ENCODE data around the gene EGLN1. TPM values are rescaled to one million over a fixed set of nuclear protein-coding genes. Genes with fewer than 3 reads are reported as not detected.
"Not testable (repeated sequence)": the region's sequence is repeated elsewhere in the genome, so short reads cannot be mapped to it uniquely, and the experiment has no call there.

EGLN1 gene
- 15.0 and 26.0 TPM in 2 replicates for total RNA-seq (2014; rRNA removed; shearing (Covaris generic))

DNA sequence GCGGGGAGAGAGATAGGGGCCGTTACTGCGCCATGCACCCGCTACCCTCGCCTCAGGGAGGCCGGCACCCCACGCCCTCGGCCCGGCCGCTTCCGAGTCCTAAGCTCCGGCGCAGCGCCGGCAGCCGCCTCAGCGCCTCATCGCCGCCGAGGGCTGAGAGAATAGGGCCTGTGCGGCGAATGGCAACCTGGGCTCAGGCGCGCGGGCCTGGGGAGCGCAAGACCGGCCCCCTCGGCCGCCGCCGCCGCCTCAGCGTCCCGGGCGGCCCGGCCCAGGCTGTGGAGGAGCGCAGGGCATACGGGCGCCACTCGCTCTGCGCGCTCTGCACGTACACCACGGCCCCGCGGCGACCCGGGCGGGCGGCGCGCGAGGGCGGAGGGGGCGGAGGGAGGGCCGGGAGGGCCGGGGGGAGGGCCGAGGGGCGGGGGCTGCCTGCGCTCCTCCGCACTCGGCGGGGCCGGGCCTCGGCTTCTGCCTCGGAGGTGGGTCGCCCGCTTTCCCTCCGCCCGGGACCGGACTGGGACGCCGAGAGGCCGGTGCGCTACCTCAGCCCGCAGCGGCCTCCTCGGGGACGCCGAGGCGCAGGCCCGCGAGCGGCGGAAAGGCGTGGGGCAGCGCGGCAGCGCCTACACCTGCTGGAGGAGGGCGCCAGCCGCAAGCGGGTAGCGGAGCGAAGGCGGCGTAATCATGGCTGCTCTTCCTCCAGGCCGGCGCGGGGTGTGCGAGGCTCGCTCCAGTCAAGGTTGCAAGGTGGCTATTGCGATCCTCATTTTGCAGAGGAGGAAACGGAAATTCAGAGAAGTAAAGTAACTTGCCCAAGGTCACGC, at the start of gene EGLN1:
TSS of gene EGLN1 (minus strand) at position 317 of the 827 bp plus-strand sequence. CDS start 399 bp downstream, outside the sequence.
- peak; percentile 77 for DNase-seq (ENCODE audit: low spot score)

DNA sequence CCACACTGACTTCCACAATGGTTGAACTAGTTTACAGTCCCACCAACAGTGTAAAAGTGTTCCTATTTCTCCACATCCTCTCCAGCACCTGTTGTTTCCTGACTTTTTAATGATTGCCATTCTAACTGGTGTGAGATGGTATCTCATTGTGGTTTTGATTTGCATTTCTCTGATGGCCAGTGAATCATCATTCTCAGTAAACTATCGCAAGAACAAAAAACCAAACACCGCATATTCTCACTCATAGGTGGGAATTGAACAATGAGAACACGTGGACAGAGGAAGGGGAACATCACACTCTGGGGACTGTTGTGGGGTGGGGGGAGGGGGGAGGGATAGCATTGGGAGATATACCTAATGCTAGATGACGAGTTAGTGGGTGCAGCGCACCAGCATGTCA, 49.4 kb upstream of the EGLN1 start:
- DNase-seq (ENCODE audit: low spot score) = not testable (repeated sequence)

DNA sequence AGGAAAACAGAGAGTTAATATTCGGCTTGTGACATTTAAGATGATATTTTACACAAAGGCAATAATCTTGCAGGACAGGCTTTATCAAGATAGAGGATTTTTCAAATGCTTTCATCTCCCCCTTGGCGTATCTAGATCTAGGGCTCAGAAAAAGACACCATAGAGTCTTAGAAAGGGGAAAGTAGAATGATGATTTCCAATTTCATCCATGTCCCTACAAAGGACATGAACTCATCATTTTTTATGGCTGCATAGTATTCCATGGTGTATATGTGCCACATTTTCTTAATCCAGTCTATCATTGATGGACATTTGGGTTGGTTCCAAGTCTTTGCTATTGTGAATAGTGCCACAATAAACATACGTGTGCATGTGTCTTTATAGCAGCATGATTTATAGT, 48.9 kb upstream of the EGLN1 start:
- DNase-seq (ENCODE audit: low spot score) = not testable (repeated sequence)

DNA sequence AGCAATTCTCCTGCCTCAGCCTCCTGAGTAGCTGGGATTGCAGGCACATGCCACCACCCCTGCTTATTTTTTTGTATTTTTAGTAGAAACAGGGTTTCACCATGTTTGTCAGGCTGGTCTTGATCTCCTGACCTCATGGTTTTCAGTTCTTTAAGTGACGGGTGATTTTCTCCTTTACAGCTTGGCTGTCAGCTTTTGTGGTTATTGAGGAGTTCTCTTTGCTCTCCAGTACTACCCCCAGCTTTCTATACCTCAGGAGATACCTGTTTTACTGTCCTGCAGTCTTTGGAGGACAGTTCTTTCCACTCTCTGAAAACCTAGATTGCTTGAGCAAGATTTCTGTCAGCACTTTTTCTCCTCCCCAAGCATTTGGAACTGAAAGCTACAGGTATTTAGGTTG, 45.9 kb upstream of the EGLN1 start:
- DNase-seq (ENCODE audit: low spot score) = no peak

DNA sequence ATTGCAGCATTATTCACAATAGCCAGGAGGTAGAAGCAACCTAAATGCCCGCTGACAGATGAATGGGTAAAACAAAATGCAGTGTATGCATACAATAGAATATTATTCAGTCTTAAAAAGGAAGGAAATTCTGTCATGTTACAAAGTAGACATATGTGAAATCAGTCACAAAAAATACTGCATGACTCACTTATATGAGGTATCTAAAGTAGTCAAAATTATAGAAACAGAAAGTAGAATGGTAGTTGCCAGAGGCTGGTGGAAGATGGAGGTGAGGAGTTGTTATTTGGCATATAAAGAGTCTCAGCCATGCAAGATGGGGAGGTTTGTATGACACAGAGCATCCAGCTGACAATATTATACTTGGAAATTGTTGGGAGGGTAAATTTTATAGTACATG, 43.0 kb upstream of the EGLN1 start:
- DNase-seq (ENCODE audit: low spot score) = no peak

DNA sequence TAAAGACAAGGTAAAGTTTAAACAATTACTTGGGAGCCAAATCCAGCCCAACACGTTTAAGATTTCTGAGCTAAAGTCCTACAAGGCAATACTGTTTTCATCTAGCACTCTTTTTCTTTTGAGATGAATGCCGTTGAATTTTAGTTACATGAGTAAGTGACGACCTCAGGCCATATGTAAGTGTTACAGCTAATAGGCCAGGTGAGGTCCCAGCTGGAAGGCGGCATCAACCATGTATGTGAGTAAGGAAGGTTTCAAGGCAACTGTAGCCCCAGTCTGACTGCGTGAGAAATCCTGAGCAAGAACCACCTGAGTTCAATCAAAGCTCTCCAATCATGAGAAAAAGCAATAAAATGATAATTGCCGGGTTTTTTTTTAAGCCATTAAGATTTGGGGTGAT, 41.5 kb upstream of the EGLN1 start:
- no peak for DNase-seq (ENCODE audit: low spot score)

DNA sequence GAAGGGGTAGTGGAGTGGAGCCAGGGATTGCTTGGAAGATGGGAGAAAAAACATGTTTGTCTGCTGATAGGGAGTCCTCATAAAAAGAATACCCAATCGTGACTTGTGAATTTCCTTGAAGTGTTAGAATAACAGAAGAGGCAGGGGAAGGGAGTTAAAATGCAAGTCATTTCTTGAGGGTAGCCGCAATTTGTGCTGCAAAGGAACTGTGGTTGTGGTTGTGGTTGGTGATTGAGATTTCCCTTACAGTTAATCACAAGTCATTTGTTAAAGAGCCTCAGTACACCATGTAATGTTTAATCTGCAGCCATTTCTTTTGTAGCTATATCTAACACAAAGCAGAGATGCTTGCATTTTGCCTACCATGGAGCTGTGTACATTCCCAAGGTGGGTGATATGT, 38.5 kb upstream of the EGLN1 start:
- DNase-seq (ENCODE audit: low spot score) = peak; percentile 82

DNA sequence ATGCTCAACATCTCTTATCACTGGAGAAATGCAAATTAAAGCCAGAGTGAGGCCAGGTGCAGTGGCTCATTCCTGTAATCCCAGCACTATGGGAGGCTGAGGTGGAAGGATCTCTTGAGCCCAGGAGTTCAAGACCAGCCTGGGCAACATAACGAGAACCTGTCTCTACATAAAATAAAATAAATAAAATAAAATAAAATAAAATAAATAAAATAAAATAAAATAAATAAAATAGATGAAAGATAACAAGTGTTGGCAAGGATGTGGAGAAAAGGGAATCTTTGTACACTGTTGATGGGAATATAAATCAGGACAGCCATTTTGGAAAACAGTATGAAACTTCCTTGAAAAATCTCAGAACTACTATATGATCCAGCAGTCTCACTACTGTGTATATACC, 37.4 kb upstream of the EGLN1 start:
- DNase-seq (ENCODE audit: low spot score) = not testable (repeated sequence)

DNA sequence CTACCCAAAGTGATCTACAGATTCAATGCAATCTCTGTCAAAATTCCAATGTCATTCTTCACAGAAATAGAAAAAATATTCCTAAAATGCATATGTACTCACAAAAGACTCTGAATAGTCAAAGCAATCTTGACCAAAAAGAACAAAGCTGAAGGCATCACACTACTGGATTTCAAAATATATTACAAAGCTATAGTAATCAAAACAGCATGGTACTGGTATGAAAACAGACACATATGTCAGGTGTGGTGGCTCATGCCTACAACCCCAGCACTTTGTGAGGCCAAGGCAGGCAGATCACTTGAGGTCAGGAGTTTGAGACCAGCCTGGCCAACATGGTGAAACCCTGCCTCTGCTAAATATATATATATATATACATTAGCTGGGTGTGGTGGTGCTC, 35.9 kb upstream of the EGLN1 start:
- not testable (repeated sequence) for DNase-seq (ENCODE audit: low spot score)

DNA sequence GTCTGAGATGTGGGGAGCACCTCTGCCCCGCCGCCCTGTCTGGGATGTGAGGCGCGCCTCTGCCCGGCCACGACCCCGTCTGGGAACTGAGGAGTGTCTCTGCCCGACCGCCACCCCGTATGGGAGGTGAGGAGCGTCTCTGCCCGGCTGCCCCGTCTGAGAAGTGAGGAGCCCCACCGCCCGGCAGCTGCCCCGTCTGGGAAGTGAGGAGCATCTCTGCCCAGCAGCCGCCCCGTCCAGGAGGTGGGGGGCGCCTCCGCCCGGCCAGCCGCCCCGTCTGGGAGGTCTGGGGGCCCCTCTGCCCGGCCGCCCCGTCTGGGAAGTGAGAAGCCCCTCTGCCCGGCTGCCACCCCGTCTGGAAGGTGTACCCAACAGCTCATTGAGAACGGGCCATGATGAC, 32.0 kb upstream of the EGLN1 start:
- not testable (repeated sequence) for DNase-seq (ENCODE audit: low spot score)

DNA sequence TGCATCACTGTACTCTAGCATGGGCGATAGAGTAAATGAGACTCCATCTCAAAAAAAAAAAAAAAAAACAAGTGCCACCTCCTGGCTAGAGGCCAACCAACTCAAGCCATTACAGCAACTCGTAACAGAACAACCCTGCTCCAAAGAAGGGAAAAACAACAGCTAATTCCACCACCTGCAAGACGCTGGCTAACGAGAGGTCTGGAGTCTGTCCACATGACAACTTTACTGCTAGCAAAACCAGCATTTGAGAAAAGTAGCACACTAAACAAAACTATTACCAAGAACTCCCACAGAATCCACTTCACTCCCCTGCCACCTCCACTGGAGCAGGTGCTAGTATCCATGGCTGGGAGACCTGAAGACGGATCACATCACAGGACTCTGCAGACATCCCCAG, 24.1 kb upstream of the EGLN1 start:
- DNase-seq (ENCODE audit: low spot score) = no peak

DNA sequence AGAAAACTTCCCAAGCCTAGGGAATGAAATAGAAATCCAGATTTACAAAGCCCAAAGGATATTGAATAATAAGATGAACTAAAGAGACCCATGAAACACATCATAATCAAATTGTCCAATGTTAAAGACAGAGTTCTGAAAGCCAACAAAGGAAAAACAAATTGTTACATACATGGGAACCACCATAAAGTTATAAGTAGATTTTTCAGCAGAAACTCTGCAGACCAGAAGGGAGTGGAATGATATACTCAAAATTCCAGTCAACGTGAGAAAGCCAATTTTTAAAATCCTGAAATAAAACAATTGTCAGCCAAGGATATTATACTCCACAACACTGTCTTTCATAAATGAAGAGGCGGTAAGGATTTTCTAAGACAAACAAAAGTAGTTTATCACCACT, 22.0 kb upstream of the EGLN1 start:
- no peak for DNase-seq (ENCODE audit: low spot score)

DNA sequence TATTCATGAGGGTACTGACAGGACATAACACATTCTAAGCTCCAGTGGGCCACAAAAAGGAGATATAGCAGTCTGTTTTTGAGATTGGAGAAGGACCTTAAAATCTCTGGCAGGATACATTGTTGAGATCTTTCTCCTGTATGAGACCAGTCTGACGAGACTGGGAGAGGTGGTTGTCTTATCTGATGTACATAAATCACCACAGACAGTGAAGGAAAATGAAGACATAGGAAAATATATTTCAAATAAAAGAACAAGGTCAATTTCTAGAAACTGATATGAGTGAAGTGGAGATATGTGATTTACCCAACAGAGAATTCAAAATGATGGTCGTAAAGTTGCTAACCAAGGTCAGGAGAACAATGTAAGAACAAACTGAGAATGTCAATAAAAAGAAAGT, 21.3 kb upstream of the EGLN1 start:
- DNase-seq (ENCODE audit: low spot score) = no peak

DNA sequence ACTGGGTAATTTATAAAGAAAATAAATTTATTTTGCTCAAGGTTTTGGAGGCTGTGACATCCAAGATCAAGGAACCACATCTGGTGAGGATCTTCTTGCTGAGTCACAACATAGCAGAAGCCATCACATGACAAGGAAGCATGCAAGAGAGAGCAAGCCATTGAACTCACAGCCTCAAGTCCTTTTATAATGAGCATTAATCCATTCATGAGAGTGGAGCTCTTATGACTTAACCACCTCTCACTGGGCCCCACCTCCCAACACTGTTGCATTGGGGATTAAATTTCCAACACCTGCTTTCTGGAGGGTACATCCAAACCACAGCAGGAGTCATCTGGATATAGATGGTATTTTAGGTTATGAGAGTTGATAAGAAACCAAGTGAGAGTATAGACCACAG, 20.6 kb upstream of the EGLN1 start:
- DNase-seq (ENCODE audit: low spot score) = no peak

DNA sequence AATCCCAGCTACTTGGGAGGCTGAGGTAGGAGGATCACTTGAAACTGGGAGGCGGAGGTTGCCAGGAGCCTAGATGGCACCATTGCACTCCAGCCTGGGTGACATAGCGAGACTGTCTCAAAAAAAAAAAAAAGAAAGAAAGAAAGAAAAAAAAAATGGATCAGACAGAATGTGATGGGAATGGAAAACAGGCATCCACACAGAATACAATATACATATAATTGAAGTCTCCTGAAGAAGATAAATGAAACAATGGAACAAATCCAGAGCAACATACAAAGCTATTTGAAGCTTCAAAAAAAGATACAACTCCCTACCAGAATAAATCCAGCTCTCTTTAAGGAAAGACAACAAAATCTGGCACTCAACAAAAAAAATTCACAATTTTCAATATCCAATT, 10.9 kb upstream of the EGLN1 start:
- DNase-seq (ENCODE audit: low spot score) = no peak

DNA sequence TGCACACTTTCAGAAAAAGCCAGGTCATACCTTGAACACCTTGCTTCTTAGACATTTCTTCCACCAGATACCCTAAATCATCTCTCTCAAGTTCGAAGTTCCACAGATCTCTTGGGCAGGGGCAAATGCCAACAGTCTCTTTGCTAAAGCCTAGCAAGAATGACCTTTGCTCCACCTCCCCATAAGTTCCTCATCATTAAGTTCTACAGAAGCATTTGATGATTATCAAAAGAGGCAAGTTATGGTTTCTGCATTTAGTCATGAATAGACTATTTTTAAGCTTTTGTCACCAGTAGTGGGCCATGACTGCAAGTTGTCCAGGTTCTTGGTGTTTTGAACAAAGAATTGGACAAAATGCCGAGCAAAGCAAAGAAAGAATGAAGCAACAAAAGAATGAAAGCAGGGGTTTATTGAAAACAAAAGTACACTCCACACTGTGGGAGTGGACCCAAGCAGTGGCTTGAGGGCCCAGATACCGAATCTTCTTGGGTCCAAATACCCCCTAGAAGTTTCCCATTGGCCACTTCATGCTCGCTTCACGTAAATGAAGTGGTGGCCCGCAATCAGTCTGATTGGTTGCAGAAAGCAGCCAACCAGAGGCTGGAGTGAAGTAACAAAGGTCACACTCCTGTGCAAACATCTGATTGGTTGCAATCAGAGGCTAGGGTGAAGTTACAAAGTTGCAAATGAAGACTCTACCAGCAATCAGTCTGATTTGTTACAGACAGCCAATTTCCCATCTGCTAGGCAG, 9.8 kb upstream of the EGLN1 start:
- DNase-seq (ENCODE audit: low spot score) = no peak

DNA sequence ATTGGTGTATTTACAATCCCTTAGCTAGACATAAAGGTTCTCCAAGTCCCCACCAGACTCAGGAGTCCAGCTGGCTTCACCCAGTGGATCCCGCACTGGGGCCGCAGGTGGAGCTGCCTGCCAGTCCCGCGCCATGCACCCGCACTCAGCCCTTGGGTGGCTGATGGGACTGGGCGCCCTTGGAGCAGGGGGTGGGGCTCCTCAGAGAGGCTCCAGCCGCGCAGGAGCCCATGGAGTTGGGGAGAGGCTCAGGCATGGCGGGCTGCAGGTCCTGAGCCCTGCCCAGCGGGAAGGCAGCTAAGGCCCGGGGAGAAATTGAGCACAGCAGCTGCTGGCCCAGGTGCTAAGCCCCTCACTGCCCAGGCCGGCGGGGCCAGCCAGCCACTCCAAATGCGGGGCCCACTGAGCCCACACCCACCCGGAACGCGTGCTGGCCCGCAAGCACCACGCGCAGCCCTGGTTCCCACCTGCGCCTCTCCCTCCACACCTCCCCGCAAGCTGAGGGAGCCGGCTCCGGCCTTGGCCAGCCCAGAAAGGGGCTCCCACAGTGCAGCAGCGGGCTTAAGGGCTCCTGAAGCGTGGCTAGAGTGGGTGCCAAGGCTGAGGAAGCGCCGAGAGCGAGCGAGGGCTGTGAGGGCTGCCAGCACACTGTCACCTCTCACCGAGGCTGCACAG, 8.7 kb upstream of the EGLN1 start:
- DNase-seq (ENCODE audit: low spot score) = not testable (repeated sequence)

DNA sequence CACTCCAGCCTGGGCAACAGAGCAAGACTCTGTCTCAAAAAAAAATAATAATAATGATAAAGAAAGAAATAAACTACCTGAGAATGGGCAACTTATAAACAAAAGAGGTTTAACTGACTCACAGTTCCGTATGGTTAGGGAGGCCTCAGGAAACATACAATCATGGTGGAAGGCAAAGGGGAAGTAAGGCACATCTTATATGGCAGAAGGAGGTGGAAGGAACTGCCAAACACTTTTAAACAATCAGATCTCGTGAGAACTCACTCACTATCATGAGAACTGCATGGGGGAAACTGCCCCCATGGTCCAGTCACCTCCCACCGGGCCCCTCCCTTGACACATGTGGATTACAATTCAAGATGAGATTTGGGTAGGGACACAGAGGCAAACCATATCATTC, 6.3 kb upstream of the EGLN1 start:
- DNase-seq (ENCODE audit: low spot score) = no peak

DNA sequence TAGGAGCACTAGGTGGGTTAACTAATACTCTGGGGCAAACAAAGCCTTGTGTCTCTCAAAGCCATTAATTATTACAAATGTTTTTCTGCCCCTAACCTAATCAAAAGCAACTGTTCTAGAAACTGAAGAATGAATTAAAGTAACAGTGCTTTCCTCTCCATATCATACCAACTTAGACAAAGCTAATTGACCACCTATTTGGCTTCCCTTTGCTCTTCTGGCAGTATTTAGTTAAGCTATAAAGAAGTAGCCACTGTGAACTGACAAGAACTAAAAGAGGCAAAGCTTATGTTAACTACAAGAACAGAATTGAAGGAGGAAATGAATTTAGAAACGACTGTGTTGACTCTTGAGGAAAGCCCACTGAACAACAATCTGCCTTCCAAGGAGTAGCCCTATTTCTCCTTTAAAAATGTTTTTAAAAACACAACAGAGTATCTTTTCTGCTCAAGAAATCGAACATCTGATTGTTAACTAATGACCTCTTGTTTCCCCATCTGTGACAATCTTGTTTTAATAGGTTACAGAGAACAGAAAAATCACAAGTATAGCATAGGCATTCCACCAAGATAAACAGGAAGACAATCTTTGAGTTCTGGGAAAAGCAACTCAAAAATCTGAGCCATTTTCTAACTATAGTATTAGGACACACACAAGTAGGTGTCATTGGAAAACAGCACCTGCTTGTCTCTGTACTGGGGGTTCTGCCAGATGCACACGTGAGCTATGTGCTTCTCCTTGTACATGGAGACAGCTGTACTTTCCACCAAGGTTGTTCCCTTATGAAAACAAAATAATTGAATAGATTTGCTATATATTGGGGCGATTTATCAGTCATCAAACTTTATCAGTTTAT, 3.1 kb upstream of the EGLN1 start:
- no peak for DNase-seq (ENCODE audit: low spot score)

DNA sequence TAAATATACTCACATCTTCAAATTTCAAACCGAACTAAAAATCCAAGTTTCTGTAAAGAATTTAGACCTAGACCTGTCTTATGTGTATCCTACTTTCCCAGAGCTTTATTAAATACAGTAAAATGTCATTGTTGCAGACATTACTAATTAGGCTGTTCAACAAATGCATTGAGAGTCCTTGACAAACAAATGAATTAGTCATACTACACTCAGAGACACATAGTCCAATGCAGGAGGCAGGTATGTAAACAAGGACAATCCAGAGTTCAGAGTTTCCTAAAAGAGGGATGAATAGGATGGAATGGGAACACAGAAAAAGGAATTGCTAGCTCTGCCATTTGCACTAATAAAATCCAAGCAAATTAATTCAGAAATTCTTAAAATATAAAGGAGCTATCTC, 1.6 kb upstream of the EGLN1 start:
- no peak for DNase-seq (ENCODE audit: low spot score)

DNA sequence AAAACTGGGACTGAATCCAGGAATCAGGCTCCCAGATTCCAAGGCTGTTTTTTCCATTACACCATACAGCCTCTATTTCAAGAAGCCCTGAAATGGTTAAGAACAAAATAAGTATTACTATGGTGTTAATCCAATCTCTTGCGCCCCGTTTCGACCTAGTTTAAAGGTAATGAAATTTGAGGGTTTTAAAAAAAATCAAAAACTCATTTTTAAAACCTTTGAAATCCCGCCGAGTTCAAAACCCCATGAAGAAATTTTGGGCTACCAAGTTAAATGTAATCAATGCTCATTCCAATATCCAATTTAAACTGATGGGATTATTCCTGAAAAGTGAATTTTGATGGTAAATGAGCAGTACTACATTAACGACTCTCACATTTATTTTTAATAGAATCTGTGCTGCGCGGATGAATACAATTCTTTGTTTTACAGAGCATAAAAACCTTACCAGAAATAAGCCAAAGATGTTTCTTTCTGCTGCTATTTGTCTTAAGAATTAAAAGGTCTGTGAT, 767 bp upstream of the EGLN1 start:
- DNase-seq (ENCODE audit: low spot score) = no peak
